ENCODE measurements around the gene ATF4. TPM values are rescaled to one million over a fixed set of nuclear protein-coding genes. Genes with fewer than 3 reads are reported as not detected.
A peak's percentile ranks its signal among the peaks of the same experiment; 100 is the strongest.

ATF4 gene
- total RNA-seq, 1 donor from 2014 or later: 375 TPM

DNA sequence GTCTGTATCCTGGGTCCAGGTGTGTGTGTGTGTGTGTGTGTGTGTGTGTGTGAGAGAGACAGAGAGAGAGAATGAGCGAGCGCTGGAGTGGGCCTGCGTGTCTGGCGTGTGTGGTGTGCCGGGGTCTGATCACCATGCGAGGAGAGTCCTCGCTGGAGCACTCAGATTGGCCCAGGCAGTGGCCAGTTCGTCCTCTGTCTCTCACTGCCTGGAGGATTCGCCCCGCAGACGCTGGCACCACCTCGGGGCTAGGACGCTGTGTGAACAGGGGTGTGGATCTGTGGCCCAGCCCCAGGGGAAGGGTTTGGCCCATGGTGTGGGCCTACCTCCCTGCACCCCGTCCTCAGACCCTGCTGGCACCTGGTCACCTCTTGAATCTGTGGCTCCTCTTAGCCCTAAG, 38.6 kb downstream of the ATF4 start:
- peak; percentile 10 for ATAC-seq

- ATAC-seq: peak; percentile 7
Measured at GRCh38 chr22:39559456-39560105, 39.2 kb downstream of the ATF4 start.

GRCh38 chr22:39560127-39560526, 39.8 kb downstream of the ATF4 start:
- no peak for ATAC-seq

DNA sequence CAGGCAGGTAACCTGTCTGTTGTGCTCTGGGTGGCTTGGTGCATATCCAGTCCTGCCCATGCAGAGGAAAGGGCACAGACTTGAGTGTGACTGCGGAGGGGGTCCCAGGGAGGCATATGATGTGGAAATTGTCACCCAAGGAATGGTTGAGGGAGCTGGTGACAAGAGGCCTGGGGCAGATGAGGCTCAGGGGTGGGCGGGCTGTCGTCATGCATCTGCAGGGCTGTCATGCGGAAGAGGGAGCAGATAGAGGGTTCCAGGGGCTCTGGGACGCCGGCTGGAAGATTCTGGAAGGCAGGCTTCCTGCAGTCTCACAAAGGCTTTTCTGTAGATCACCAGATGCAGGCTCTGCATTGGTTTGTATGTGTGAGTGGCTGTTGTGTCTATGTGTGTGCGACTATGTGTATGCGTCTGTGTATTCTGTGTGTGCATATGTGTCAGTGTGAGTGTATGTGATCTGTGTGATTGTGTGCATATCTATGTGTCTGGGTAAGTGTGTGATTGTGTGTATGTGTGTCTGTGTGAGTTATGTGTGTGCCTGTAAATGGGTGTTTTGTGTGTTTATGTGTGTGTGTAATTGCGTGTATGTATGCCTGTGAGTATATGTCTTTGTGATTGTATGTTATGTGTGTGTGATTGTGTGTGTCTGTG, 42.6 kb downstream of the ATF4 start:
- no peak for ATAC-seq

- no peak for ATAC-seq
Measured at GRCh38 chr22:39563571-39564428, 43.4 kb downstream of the ATF4 start.

GRCh38 chr22:39565414-39565944, 45.1 kb downstream of the ATF4 start:
- ATAC-seq: no peak

DNA sequence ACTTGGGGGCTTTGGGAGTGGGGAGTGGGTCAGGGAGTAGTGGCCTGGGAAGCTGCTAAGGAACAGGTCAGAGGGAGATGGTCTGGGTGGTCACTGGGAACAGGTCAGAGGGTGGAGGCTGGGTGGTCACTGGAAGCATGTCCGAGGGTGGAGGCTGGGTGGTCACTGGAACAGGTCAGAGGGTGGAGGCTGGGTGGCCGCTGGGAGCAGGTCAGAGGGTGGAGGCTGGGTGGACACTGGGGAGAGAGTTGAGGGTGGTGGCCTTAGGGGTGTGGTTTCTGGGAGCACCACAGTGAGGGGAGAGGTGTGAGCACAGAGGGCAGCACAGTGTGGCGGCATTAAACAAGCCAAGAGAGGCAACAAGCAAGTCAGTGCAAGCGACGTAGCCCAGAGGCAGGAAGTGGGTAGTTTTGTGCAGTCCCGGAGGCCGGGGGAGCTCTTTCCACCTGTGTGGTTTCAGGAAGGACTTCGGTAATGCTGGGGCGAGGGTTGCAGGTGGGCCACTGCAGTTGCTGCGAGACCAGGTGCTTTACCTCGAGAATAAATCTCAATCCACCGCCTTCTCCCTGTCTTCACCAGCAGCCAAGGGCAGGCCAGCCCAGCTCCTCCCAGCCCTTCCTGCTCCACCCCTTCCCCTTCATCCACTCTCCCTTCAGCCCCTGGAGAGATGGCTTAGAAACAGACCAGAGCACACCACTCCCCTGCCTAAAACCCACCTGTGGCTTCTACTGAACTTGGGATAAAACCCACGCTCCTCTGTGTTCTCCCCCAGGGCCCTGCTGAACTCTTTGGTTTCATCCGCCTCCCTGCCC, 47.0 kb downstream of the ATF4 start:
- peak; percentile 54 for ATAC-seq

GRCh38 chr22:39568278-39568981, 48.1 kb downstream of the ATF4 start:
- ATAC-seq: no peak

GRCh38 chr22:39569066-39569465, 48.7 kb downstream of the ATF4 start:
- no peak for ATAC-seq

GRCh38 chr22:39570226-39570625, 49.9 kb downstream of the ATF4 start:
- ATAC-seq: no peak

- no peak for ATAC-seq
Measured at GRCh38 chr22:39570665-39571064, 50.3 kb downstream of the ATF4 start, which contains the start of gene CACNA1I. CACNA1I (plus strand) TSS chr22:39570753; CDS start chr22:39570753, 0 bp downstream.

- no peak for ATAC-seq
Measured at GRCh38 chr22:39571538-39571937, 51.2 kb downstream of the ATF4 start.

Other genes starting within 250 kb of the ATF4 start
- 1,774 TPM for gene RPL3, start 200.9 kb upstream of the ATF4 start, total RNA-seq
- 23.0 TPM for gene SYNGR1, start 170.6 kb upstream of the ATF4 start, total RNA-seq
- 10.9 TPM for gene TAB1, start 120.8 kb upstream of the ATF4 start, total RNA-seq
- gene MGAT3, start 63.5 kb upstream of the ATF4 start, total RNA-seq: 0.44 TPM
- gene MIEF1, start 18.3 kb upstream of the ATF4 start, total RNA-seq: 16.7 TPM
- 40.7 TPM for gene RPS19BP1, start 12.2 kb downstream of the ATF4 start, total RNA-seq
- 0.08 TPM for gene CACNA1I, start 50.2 kb downstream of the ATF4 start, total RNA-seq

Data from esophagus mucosa (tissue), 1 donor.